Pancreas (tissue), 10 donors: ENCODE measurements around the gene MAP7. TPM values are rescaled to one million over a fixed set of nuclear protein-coding genes. Genes with fewer than 3 reads are reported as not detected.

Experiments
- ATAC-seq, 4 donors: fragments of 200-7000 bp; cut with Tn5 transposase; one replicate each; pipeline versions ENCODE4 v1.8.0 to v1.9.1; 2020; ENCODE audit warnings: mild to moderate bottlenecking in 4 of 4, moderate library complexity in 4 of 4
- DNase-seq, 6 donors: peaks; one replicate each; pipeline ENCODE4 v3.0.0-alpha.2; 2020
- FAIRE-seq: peaks from 2 replicates; lab custom pipeline; 2012; peaks lifted over from hg19 to GRCh38; lab: Jason Lieb, UNC
- H3K27ac ChIP-seq, 4 donors: fragments of 200-600 bp; sonication (generic); 1 replicate in 3 of 4; 2 replicates in 1 of 4; pipeline versions ENCODE4 v1.5.0 to v1.8.0; 2020
- H3K27me3 ChIP-seq, 4 donors: fragments of 200-600 bp; one replicate each; pipeline ENCODE4 v1.8.0; 2021
- H3K36me3 ChIP-seq, 3 donors: fragments of 200-600 bp; sonication (generic) in 1 of 3; one replicate each; pipeline versions ENCODE4 v1.5.0 to v1.8.0; 2020 to 2021
- H3K4me1 ChIP-seq, 3 donors: fragments of 200-600 bp; one replicate each; pipeline ENCODE4 v1.8.0; 2021
- H3K4me3 ChIP-seq, 4 donors: fragments of 200-600 bp; sonication (generic) in 2 of 4; one replicate each; pipeline versions ENCODE4 v1.5.0 to v1.8.0; 2020 to 2021
- H3K9me3 ChIP-seq, 4 donors: fragments of 200-600 bp; one replicate each; pipeline ENCODE4 v1.8.0; 2021
- CTCF ChIP-seq, 4 donors: fragments of 200-600 bp; sonication (generic) in 3 of 4; IDR thresholded peaks; one replicate each; pipeline versions ENCODE4 v1.5.0 to v1.8.0; 2021; ENCODE audit warnings: antibody characterized with exemption in 4 of 4
- WGBS, 2 donors: extraction: QIAGEN DNeasy Blood & Tissue Kit; methylation state at CpG; one replicate each; pipeline ENCODE4 v1.1.7; 2013; 5-methylcytosine and 5-hydroxymethylcytosine counted together
- intact Hi-C, 3 donors: fragments of 100-400 bp; cut with DNase I; formaldehyde crosslinking; loops; one replicate each; pipeline versions ENCODE4 v1.11.1 to v1.14.2; 2022
- polyA plus RNA-seq, 2 donors: library from polyadenylated mRNA; stranded (reverse); fragments of 200-250 nt; gene quantifications; one replicate each; pipeline ENCODE4 v1.2.3, GENCODE V29; 2013
- total RNA-seq, 6 donors: library from RNA; stranded (reverse); fragmentation: NEBNext Ultra II Directional in 4 of 6; extraction: Animal tissue kit (Norgen Biotek cat#: 25700) in 4 of 6; gene quantifications; one replicate each; pipeline versions ENCODE4 v1.2.1 to v1.2.4, GENCODE V29; 2021 to 2023
- donor health status: healthy with polysubstance abuse.
- donor health status: DM: no; HTN: no; CAD: no; lungs with moderate emphysema.
- donor health status: DM: no; HTN: no; CAD: no.
- donor health status: control.
- donor health status: control.
- donor health status: Bipolar disorder and iron deficiency.
- donor health status: DM: yes; HTN: yes; CAD: no.
- donor health status: DM: no; HTN: no; CAD: no.
- donor health status: DM: no; HTN: no; CAD: no.
- donor health status: DM: yes; HTN: yes; CAD: no.

MAP7 gene
- total and polyA plus RNA-seq, 8 donors: 10.7 to 37.9 (median 24.9) TPM

DNA sequence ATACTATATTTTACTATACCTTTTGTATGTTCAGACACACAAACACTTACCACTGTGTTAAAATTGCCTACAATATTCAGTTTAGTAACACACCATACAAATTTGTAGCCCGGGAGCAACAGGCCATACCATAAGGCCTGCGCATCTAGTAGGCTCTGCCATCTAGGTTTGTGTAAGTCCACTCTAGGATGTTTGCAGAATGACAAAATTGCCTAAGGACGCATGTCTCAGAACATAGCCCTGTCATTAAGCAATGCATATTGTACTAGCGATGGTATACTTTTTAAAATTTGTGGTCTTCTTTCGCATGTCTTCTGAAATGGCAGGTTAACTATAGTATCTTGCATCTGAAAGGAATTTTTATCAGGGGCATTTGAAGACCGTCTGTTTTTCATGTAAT is 26.6 kb upstream of the MAP7 start:
- no peak for TF ChIP-seq CTCF (IDR thresholded peaks at IDR 0.05)
- H3K36me3 ChIP-seq: peaks cover 0 to 38% (median 0%) of the 10 kb centered on the region in 3 donors
- FAIRE-seq (no peak), ATAC-seq (no peak), DNase-seq (no peak)
- H3K4me3 ChIP-seq: no peak overlapping the region
- 87 to 97% methylated on average over 6 of the region's 6 CpGs for WGBS, 2 donors
- intact Hi-C loops: no loop called here
- H3K4me1 ChIP-seq: no peaks in the 10 kb centered on the region
- H3K27me3 ChIP-seq: no peaks in the 10 kb centered on the region
- no peak overlapping the region for H3K27ac ChIP-seq
- H3K9me3 ChIP-seq: no peaks in the 10 kb centered on the region

DNA sequence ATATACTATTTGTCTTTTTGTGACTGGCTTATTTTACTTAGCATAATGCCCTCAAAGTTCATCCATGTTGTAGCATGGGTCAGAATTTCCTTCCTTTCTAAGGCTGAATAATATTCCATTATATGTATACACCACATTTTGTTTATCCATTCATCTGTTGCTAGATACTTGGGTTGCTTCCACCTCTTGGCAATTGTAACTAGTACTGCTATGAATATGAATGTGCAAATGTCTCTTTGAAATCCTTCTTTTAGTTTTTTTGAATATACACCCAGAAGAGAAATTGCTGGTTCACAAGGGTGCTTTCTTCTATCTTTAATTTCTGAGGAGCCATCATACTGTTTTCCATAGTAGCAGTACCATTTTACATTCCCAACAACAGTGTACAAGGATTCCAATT is 21.3 kb upstream of the MAP7 start:
- Histone ChIP-seq H3K27ac (no peak overlapping the region), H3K36me3 (peaks cover 0 to 6% (median 0%) of the 10 kb centered on the region in 3 donors), H3K27me3 (no peaks in the 10 kb centered on the region), H3K4me1 (peaks cover 1 to 20% (median 20%) of the 10 kb centered on the region in 3 donors), H3K4me3 (no peak overlapping the region), H3K9me3 (no peaks in the 10 kb centered on the region)
- intact Hi-C loops: no loop called here
- no peak for TF ChIP-seq CTCF (IDR thresholded peaks at IDR 0.05)
- FAIRE-seq: no peak
- no peak for ATAC-seq
- no peak for DNase-seq

GRCh38 chr6:136571065-136571464 is 20.8 kb upstream of the MAP7 start:
- Histone ChIP-seq H3K27me3 (no peaks in the 10 kb centered on the region), H3K9me3 (no peaks in the 10 kb centered on the region), H3K27ac (no peak overlapping the region), H3K36me3 (peaks cover 0 to 6% (median 0%) of the 10 kb centered on the region in 3 donors), H3K4me3 (no peak overlapping the region), H3K4me1 (peaks cover 6 to 25% (median 22%) of the 10 kb centered on the region in 3 donors)
- ATAC-seq: no peak
- no peak for FAIRE-seq
- DNase-seq: no peak
- intact Hi-C loops: no loop called here
- WGBS, 2 donors: 99 to 100% methylated on average over 5 of the region's 5 CpGs
- TF ChIP-seq CTCF (IDR thresholded peaks at IDR 0.05): no peak

DNA sequence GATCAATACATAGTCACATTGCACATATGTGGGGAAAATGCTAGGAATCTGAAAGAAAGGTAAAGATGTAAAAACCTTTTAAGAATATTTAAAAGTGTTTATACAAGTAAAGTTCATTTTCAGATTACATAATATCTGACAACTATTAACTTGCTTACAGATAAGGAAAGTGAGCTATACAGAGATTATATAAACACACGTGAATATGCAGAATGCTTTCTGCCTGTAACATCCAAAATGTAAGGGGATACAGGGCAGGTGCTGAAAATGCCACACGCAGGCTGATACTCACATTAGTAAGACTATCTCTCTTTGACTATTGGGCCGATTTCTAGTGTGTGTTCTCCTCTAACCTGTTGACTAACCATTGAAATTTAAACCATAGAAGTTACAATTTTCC is 17.9 kb upstream of the MAP7 start:
- H3K4me1 ChIP-seq: peaks cover 22 to 45% (median 40%) of the 10 kb centered on the region in 3 donors
- WGBS, 2 donors: 23 to 27% methylated on average over 3 of the region's 3 CpGs

More for the DNA sequence above, 17.9 kb upstream of the MAP7 start:
- Histone ChIP-seq H3K36me3 (no peaks in the 10 kb centered on the region), H3K9me3 (no peaks in the 10 kb centered on the region), H3K27me3 (no peaks in the 10 kb centered on the region), H3K4me3 (no peak overlapping the region), H3K27ac (peak overlapping the region in 1 of 4 donors; percentile 51)
- intact Hi-C loops: no loop called here
- ATAC-seq: peak; percentile 8 to 53 (median 50)
- DNase-seq: no peak
- TF ChIP-seq CTCF (IDR thresholded peaks at IDR 0.05): no peak
- FAIRE-seq: peak; percentile 26
